GM23248 (cell line): ENCODE measurements around the gene ARMC8.

Experiments
- EZH2 ChIP-seq: fragments of 200-600 bp; sonication (generic); IDR thresholded peaks from 2 replicates; pipeline ENCODE4 v1.6.1; 2018; ENCODE audit warnings: antibody characterized with exemption, mild to moderate bottlenecking; ENCODE audit not compliant: insufficient read depth, poor library complexity, severe bottlenecking
- EZH2phosphoT487 ChIP-seq: fragments of 200-600 bp; sonication (generic); IDR thresholded peaks from 2 replicates; pipeline ENCODE4 v1.6.1; 2018; ENCODE audit warnings: antibody characterized with exemption, moderate library complexity, mild to moderate bottlenecking, low read depth; ENCODE audit not compliant: insufficient read depth

- TF ChIP-seq EZH2 (no peak), EZH2phosphoT487 (no peak)
Measured at GRCh38 chr3:138260611-138261010, 73.5 kb downstream of the ARMC8 start.
